ENCODE results near the gene TBX1.

TBX1 gene

DNA sequence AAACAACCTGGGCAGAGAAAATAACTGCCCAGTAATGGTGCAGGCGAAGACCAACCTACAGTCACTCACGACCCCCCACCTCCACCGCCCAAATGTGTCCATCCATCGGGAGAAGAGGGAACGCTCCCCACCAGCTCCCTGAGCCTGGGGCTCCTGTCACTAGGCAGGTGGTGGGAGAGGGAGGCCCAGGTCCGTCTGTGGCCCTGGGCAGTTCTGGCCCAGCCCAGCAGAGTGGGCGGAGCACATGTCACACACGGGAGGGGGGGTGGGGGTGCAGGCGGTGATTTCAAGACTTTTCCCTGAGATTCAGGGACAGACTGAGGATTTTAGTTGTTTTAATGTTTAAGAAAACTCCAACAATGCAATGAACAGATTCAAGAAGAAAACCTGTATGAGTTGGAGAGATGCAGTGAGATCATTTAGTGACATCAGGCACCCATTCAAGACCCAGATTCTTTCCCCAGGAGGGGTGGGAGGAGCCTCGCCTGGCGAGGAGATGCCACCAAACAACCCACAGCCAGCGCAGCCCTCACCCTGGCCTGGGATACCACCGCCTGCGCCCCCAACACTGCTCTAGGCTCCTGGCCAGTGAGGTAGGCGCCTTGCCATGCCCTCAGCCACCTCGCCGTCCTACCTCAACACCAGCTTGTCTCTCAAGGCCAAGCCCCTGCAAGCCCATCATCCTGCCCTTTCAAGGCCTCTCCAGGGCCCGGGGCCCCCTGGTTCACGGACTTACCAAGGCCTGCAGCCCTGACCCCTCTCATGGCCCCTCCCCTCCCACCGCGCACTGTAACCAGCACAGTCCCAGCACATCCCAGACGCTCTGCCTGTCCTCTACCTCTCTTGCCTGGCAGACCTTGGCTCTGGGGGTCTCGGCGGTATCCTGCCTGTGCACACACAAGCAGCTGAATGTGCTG lies 36.8 kb downstream of the TBX1 start:
- TF ChIP-seq, protein P1, sequence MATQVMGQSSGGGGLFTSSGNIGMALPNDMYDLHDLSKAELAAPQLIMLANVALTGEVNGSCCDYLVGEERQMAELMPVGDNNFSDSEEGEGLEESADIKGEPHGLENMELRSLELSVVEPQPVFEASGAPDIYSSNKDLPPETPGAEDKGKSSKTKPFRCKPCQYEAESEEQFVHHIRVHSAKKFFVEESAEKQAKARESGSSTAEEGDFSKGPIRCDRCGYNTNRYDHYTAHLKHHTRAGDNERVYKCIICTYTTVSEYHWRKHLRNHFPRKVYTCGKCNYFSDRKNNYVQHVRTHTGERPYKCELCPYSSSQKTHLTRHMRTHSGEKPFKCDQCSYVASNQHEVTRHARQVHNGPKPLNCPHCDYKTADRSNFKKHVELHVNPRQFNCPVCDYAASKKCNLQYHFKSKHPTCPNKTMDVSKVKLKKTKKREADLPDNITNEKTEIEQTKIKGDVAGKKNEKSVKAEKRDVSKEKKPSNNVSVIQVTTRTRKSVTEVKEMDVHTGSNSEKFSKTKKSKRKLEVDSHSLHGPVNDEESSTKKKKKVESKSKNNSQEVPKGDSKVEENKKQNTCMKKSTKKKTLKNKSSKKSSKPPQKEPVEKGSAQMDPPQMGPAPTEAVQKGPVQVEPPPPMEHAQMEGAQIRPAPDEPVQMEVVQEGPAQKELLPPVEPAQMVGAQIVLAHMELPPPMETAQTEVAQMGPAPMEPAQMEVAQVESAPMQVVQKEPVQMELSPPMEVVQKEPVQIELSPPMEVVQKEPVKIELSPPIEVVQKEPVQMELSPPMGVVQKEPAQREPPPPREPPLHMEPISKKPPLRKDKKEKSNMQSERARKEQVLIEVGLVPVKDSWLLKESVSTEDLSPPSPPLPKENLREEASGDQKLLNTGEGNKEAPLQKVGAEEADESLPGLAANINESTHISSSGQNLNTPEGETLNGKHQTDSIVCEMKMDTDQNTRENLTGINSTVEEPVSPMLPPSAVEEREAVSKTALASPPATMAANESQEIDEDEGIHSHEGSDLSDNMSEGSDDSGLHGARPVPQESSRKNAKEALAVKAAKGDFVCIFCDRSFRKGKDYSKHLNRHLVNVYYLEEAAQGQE (IDR thresholded peaks at IDR 0.05; ENCODE audit: insufficient replicate concordance, low read depth) = no peak
- TF ChIP-seq POLR2AphosphoS5 (IDR thresholded peaks at IDR 0.05; ENCODE audit: low read depth) (no peak), SPI1 (IDR thresholded peaks at IDR 0.05; ENCODE audit: borderline replicate concordance, low read depth) (no peak), GABPA (IDR thresholded peaks at IDR 0.05; ENCODE audit: low read depth) (no peak)
- TF ChIP-seq, protein P2, sequence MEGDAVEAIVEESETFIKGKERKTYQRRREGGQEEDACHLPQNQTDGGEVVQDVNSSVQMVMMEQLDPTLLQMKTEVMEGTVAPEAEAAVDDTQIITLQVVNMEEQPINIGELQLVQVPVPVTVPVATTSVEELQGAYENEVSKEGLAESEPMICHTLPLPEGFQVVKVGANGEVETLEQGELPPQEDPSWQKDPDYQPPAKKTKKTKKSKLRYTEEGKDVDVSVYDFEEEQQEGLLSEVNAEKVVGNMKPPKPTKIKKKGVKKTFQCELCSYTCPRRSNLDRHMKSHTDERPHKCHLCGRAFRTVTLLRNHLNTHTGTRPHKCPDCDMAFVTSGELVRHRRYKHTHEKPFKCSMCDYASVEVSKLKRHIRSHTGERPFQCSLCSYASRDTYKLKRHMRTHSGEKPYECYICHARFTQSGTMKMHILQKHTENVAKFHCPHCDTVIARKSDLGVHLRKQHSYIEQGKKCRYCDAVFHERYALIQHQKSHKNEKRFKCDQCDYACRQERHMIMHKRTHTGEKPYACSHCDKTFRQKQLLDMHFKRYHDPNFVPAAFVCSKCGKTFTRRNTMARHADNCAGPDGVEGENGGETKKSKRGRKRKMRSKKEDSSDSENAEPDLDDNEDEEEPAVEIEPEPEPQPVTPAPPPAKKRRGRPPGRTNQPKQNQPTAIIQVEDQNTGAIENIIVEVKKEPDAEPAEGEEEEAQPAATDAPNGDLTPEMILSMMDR (IDR thresholded peaks at IDR 0.05; ENCODE audit: insufficient read depth, low read length) = no peak
- Histone ChIP-seq H3K4me3 (replicated peaks; ENCODE audit: insufficient read depth, low read length) (no peak overlapping the region), H3K27ac (replicated peaks) (no peak overlapping the region), H3K27me3 (ENCODE audit: insufficient read depth, poor library complexity, severe bottlenecking) (no peaks in the 10 kb centered on the region)
- no peak for DNase-seq (ENCODE audit: low read depth in 1 of 2, low spot score in 1 of 2)

DNA sequence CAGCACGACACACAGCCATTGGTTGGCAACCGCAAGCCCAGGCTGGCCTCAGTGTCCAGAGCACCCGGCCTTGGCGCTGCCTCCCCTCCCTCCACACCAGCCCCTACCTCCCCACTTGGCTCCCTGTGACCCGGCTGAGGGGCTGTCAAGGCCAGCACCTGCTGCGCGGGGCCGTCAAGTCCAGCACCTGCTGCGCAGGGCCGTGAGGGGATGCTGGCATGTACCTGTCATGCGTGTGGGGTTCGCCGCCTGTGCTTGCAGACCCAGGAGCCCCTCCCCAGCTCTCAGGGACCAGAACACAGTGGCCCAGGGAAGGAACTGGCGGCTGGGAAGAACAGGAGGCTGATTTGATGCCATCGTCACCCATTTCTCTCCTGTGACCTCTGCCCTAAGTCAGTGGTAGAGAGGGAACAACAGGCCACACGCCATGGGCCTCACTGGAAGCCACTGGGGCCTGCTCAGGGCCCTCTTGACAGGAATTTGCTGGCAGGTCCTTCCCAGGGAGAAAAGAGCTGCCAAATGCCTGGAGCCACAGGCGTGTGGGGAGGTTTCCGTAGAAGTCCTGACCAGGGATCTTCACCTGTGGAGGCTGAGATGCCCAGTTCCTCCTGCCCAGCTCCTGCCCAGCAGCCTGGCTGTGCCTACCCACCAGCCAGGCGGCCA lies 37.6 kb downstream of the TBX1 start:
- DNase-seq (ENCODE audit: low read depth in 1 of 2, low spot score in 1 of 2) = no peak
- TF ChIP-seq, protein P2 (IDR thresholded peaks at IDR 0.05; ENCODE audit: insufficient read depth, low read length) = no peak
- TF ChIP-seq SPI1 (IDR thresholded peaks at IDR 0.05; ENCODE audit: borderline replicate concordance, low read depth) (no peak), GABPA (IDR thresholded peaks at IDR 0.05; ENCODE audit: low read depth) (no peak), POLR2AphosphoS5 (IDR thresholded peaks at IDR 0.05; ENCODE audit: low read depth) (no peak)
- TF ChIP-seq, protein P1 (IDR thresholded peaks at IDR 0.05; ENCODE audit: insufficient replicate concordance, low read depth) = no peak
- no peak overlapping the region for H3K4me3 ChIP-seq (replicated peaks; ENCODE audit: insufficient read depth, low read length)
- H3K27ac ChIP-seq (replicated peaks) = no peak overlapping the region
- H3K27me3 ChIP-seq (ENCODE audit: insufficient read depth, poor library complexity, severe bottlenecking) = no peaks in the 10 kb centered on the region

DNA sequence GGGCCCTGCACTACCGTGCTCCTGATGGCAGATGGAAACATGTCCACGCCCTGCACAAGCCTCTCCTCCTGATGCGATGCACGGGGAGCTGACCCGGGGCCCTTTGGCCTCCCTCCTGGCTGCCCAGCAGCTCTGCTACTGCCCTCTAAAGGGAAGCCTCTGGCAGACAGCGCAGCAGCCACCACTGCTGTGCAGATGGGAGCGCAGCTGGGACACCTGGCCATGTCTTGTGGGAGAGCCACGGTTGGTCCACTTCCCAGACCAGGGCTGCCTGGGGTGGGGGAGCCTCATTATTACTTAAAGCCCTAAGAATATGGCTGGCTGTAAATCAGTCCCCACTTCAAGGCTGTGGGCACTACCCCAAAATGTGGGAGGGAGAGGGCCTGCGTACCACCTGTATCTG lies 38.3 kb downstream of the TBX1 start:
- no peak overlapping the region for H3K27ac ChIP-seq (replicated peaks)
- DNase-seq (ENCODE audit: low read depth in 1 of 2, low spot score in 1 of 2) = no peak
- TF ChIP-seq, protein P2 (IDR thresholded peaks at IDR 0.05; ENCODE audit: insufficient read depth, low read length) = no peak
- TF ChIP-seq, protein P1 (IDR thresholded peaks at IDR 0.05; ENCODE audit: insufficient replicate concordance, low read depth) = no peak
- TF ChIP-seq GABPA (IDR thresholded peaks at IDR 0.05; ENCODE audit: low read depth) (no peak), SPI1 (IDR thresholded peaks at IDR 0.05; ENCODE audit: borderline replicate concordance, low read depth) (no peak), POLR2AphosphoS5 (IDR thresholded peaks at IDR 0.05; ENCODE audit: low read depth) (no peak)

More for the DNA sequence above, 38.3 kb downstream of the TBX1 start:
- Histone ChIP-seq H3K4me3 (replicated peaks; ENCODE audit: insufficient read depth, low read length) (no peak overlapping the region), H3K27me3 (ENCODE audit: insufficient read depth, poor library complexity, severe bottlenecking) (no peaks in the 10 kb centered on the region)

Data from HL-60 (cell line).